ENCODE results near the gene ITGA5.

ITGA5 gene

DNA sequence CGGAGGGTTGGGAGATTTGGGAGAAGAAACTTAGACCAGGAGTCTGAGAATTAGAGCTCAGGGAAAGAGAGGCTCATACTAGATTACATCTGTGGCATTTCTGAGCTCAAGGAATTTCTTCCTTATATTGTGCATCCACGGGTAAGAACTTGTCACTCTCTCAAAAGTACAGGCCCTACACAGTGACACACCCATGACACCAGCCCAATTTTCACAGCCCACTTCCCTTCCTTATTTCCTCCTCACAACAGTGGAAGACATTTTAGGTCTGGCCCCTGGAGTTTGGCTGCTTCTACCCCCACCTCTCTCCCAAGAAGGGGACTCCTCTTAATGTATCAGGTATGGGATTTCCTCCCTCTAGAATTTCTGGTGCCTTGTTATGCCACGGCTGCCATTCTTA, 25.3 kb downstream of the ITGA5 start:
- in situ Hi-C loops (cut with HindIII; ENCODE audit: low pct_ligation_motif_present, low pct_unique_long_range_greater_than_20kb, low sequenced_read_pairs) = no loop called here

DNA sequence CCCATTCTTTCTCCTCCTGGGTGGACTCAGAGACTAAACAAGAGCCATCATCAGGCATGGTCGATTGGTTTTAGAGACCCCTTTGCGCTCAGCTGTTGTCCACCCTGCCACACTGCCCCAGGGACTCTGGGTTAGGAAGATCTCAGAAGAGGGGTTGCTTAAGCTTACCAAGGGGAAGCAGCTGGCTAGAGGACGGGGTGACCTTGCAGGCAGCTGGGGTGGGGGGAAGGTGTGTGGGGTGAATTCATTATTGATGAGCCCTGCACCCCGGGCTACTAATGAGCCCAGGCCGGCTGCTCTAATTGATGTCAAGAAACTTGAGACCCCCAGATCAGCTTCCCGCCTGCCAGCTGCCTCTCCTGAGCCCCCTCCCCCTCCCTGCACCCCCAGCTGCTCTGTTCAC, 25.9 kb downstream of the ITGA5 start:
- in situ Hi-C loops (cut with HindIII; ENCODE audit: low pct_ligation_motif_present, low pct_unique_long_range_greater_than_20kb, low sequenced_read_pairs) = no loop called here
- no peak for DNase-seq

More for the DNA sequence above, 25.3 kb downstream of the ITGA5 start:
- no peak for DNase-seq

DNA sequence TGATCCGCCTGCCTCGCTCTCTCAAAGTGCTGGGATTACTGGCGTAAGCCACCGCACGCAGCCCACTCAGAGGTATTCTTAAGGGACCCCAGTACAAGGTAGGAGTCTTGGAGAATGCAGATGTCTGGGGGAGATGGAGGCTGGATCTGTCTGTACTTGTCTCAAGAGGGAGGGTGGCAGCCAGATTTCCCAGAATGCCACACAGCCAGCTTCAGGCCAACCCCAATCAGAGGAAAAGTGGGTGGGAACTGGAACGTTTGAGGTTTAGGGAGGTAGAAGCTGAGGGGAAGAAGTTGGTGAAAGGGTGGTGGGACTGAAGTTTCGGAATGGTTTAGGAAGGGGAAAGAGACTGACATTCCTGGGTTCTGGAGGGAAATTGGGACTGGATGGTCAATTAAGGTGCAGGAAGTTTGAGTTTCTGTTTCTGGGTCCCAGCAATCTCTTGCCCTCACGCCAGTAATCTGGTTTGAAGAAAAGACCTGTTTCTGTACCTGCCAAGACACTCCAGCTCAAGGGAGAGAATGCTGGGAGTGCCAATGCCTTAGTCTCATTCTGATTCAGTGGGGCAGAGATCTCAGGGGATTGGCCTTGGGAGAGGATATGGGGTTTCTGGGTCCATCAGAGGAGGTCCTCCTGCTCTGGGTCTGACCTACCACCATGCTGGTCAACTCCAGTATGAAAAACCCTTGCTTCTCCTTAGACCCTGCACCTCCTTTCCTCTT, 26.4 kb downstream of the ITGA5 start:
- in situ Hi-C loops (cut with HindIII; ENCODE audit: low pct_ligation_motif_present, low pct_unique_long_range_greater_than_20kb, low sequenced_read_pairs) = no loop called here

DNA sequence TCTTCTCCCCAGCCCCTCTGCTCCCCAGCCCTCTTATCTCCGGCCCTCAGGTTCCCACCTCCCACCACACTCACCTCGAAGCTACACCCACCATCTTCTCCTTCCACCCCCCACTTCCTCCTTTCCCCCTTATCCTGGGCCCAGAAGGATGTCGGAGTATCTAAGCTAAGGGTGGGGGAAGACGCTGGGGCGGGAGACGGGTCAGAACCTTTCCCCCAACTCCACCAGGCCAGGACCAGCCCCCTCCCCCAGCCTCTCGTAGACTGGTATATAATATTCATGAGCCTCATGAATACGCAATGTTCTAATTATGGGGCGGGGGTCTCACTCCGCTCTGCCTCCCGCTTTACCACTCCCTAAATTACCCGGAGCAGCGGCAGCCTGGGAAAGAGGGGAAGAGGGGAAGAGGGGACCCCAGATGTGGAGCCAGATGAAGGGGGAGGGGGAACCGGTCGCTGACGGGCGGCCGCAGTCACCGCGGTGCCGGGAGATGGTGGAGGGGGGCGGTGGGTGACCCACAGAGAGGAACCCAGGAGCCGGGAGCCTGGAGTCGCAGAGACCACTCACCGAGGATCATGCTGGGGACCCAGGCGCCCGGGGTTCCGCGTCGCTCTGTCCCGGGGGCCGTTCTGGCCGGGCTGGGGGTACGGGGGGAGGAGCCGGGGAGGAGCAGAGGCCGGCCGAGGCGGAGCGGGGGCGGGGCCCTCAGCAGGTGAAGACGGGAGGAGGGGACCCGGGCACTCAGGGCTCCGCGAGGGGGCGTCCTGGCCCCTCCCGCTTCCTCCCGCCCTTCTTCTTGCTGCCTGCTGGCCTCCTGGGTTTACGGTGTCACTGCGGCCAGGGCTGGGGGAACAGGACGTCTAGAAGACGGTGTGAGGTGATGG, 28.2 kb downstream of the ITGA5 start:
- in situ Hi-C loops (cut with HindIII; ENCODE audit: low pct_ligation_motif_present, low pct_unique_long_range_greater_than_20kb, low sequenced_read_pairs) = no loop called here
- peak; percentile 75 for DNase-seq

More for the DNA sequence above, 26.4 kb downstream of the ITGA5 start:
- no peak for DNase-seq

DNA sequence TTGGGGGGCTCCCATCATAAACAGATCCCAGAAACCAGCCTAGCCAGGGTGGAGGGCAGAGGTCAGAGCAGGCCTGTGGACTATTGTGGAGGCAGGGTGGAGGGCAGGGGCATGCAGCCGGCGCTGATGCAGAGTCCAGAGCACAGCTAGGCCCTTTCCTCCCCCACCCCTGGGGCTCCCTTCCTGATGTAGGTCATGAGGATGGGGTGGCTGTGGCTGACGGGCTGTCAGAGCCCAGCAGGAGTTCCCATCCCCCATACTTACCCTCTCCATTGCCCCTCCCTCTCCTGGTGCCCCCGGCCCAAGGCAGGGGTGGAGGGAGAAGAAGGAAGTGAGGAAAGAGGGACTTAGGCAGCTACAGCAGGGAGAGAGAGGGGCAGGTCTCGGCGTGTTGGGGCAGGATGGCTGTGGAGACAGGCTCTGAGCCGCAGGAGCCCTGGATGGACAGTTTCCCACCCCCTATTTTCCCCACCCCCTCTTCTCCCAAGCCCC, 28.8 kb downstream of the ITGA5 start:
- DNase-seq = no peak
- in situ Hi-C loops (cut with HindIII; ENCODE audit: low pct_ligation_motif_present, low pct_unique_long_range_greater_than_20kb, low sequenced_read_pairs) = no loop called here

DNA sequence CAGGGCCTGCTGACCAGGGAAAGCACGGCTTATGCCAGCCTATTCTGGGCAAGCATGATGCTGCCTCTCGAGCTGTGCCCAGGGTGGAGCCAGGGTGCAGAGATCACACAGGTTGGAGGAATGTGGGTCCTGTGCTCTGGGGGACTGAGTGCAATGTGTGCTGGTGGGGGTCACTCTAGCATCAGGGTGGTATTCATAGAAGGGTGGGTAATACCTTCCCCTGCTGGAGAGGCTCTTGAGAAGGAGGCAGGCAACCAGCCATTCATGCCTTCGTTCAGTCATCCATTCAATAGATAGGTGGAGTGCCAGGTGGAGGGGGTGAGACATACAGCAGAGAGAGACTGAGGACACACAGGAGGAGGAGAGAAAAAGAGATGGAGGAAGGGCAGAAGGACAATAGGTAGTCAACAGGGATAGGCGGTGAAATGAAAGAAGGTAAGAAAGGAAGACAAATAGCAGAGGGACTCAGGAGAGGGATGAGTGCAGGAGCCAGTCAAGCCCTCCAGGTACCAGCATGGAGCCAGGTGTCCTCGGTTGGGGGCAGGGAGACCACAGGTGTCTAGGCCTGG, 29.4 kb downstream of the ITGA5 start:
- in situ Hi-C loops (cut with HindIII; ENCODE audit: low pct_ligation_motif_present, low pct_unique_long_range_greater_than_20kb, low sequenced_read_pairs) = no loop called here
- DNase-seq = no peak

DNA sequence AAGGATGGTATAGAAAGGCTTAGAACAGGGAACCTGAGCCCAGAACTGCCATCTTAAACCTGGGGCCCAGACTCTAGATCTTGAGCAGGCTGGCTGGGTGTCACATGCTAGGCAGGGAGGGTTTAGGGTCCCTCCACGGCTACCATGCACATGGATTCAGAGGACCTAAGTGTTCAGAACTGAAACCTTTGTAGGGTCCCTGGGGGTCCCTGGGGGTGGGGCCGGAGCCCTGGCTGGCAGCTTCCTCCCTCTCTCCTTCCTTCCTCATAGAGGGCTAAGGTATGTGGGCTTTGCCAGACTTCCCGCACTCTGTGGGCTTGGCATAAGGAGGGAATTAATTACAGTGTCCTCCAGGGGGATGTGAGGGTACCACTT, 29.9 kb downstream of the ITGA5 start:
- in situ Hi-C loops (cut with HindIII; ENCODE audit: low pct_ligation_motif_present, low pct_unique_long_range_greater_than_20kb, low sequenced_read_pairs) = no loop called here
- no peak for DNase-seq

DNA sequence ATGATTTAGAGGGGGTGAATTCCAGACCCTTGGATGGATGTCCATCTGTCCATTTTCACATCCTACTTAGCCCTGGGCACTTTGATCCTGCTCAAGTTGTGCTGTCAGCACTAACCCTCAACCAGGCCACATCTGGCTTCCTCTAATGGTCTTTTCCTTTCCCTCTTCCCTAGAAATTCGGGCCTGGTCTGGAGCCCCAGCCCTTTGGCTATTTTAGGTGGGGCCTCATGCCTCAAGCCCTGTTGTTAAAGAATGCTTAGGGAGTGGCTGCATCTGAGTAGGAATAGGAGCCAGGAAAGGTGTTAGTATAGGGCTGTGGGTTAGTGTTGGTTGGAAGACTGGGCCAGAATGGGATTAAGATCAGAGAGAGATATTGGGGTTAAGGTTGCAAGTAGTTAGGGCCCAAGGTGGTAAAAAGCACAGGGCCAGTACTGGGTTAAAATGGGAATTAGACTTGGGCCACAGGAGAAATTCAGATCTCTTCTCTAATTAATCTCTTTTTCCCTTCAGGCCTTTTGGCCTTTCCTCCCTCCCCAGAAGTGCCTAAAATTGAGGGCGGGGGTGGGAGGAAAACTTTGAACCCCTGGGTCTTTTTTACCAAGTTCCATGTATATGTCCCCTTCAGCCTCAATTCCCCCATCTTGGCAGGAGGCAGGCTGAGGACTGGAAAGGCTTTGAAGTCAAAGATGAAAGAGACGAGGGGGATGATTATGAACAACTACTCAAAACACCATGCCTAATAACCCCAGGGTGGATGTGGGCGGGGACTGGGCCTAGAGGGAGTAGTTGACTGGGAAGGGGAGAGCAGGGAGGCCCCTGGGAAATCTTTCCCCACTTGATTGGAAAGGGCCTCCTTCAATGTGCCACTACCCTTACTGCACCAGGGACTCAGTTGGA, 30.6 kb downstream of the ITGA5 start:
- in situ Hi-C loops (cut with HindIII; ENCODE audit: low pct_ligation_motif_present, low pct_unique_long_range_greater_than_20kb, low sequenced_read_pairs) = no loop called here
- no peak for DNase-seq

DNA sequence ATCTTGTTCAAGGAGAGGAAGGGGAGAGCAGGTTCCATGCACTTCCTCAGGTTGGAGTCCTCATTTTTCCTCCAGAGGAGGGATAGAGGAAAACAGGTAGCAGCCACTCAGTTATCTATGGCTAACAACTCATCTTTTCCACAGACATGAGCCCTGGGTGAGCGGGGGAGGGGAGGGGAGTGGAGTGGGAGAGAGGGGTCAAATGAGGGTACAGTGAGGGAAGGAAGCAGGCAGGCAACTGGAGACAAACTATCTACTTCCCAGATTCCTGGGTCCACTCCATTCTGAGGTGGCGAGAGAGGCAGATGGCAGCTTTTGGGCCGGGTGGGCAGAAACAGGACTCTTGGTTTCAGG, 32.0 kb downstream of the ITGA5 start:
- DNase-seq = no peak
- in situ Hi-C loops (cut with HindIII; ENCODE audit: low pct_ligation_motif_present, low pct_unique_long_range_greater_than_20kb, low sequenced_read_pairs) = no loop called here

DNA sequence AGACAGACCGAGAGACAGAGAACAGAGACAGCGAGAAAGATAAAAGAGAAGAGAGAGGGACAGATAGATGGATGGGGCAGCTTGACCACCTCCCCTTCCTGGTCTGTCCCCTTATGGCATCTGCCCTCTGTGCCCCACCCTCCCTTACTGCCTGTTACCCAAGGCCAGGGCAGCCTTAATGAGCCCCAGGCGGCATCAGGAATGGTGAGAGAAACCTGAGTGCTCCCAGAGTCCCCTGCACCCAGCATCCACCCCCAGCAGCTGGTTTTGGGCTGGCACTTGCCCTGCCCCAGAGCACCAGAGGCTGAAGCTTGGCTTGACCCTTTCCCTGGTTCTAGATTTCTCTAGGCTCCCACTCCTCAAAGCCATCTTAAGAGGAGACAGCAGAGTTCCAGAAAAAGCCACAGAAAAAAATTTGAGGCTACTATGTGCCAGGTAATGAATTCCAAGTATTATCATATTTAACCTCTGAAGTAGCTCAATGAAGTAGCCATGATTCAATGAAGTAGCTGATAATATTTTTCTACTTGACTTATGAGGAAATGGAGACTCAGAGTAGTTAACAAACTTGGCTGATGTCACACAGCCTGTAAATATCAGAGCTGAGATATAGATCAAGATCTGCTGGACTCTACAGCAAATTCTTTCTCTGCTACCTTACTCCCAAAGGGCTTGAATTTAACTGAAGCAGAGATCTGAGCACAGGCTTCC, 32.5 kb downstream of the ITGA5 start:
- in situ Hi-C loops (cut with HindIII; ENCODE audit: low pct_ligation_motif_present, low pct_unique_long_range_greater_than_20kb, low sequenced_read_pairs) = no loop called here
- no peak for DNase-seq

DNA sequence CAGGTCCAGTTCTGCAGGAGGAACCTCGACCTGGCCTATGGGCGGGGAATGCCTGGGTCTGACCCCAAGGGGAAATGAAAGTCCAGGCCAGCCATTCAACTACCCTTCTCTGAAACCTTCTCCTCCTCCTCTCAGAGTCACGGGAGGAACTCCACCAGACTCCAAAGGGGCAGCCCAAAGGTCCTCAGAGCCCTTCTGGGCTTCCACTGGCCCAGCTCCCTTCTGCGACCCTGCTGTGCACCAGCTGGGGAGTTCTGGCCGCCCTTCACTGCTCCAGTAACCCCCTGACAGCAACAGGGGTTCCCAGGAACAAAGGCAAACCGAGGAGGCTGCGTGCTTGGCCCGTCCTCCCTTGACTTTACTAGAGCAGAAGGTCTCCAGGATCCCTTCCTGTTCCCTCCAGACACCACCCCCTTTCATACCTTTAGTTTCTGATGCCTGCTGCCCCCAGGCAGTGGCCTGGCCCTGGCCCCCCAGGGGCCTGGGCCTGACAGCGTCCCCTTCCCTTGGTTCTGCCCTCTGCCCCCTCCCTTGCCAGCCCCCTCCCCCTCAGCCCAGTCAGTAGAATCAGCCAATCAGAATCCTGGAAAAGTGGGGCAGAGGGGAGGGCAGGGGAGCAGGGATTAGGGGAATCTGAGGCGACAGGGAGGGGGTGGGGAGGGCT, 33.7 kb downstream of the ITGA5 start:
- DNase-seq = no peak
- in situ Hi-C loops (cut with HindIII; ENCODE audit: low pct_ligation_motif_present, low pct_unique_long_range_greater_than_20kb, low sequenced_read_pairs) = no loop called here

DNA sequence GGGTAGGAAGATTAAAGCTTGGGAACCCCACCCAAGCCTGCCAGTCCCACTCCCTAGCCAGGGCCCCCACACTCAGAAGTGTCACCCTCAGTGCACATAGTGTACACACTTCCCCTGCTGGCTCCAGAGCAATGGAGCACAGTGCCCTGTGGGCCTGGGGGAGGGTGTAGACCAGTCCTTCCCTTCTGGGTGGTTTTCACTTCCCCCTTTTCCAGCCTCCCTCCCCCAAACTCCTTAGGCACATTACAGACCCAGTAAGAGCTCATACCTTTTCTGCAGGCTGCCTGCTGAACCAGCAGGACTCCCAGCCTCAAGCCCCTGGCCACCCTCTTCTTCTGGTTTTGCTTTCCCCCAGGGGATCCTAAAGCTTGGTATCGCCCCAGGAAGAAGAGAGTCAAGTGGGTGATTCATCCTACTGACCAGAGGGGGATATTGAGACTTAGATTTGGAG, 34.5 kb downstream of the ITGA5 start, which contains the start of gene ZNF385A:
ZNF385A (minus strand) TSS at position 143 of the 451 bp plus-strand sequence. CDS start 219 bp downstream, outside the sequence.
- in situ Hi-C loops (cut with HindIII; ENCODE audit: low pct_ligation_motif_present, low pct_unique_long_range_greater_than_20kb, low sequenced_read_pairs) = no loop called here
- DNase-seq = no peak

DNA sequence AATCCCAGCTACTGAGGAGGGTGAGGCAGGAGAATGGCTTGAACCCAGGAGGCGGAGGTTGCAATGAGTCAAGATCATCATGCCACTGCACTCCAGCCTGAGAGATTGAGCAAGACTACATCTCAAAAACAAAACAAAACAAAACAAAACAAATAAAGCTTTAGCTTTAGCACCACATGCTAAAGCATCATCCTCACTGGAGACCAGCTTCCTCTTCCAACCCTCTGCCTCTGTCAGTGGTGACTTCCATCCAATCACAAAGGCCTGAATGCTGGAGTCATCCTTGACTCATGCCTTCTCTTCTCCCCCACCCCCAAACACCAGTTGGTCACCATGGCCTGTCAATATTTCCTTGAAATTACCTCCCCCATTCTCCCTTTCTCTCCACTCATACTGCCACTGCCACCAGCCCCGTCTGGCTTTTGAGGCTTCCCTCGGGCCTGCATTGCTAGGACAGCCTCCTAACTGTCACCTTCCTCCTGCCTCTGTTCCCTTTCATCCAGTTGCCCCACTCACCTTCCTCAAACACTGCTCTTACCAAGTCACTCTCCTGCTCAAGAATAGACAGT, 35.9 kb downstream of the ITGA5 start:
- DNase-seq = peak; percentile 75
- in situ Hi-C loops (cut with HindIII; ENCODE audit: low pct_ligation_motif_present, low pct_unique_long_range_greater_than_20kb, low sequenced_read_pairs) = no loop called here

DNA sequence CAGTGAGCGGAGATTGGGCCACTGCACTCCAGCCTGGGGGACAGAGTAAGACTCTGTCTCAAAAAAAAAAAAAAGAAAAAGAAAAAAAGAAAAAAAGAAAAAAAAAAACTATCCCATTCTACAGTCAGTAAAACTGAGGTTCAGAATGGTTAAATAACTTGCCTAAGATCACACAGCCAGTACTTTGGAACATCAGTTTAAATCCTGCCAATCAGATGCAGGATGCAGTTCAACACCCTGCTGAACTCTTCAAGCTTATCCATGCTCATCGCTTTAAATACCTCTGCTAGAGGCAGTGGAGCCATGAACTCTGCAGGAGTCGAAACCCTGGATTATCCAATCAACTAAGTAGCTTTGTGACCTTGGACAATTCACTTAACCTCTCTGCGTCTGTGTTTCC, 37.9 kb downstream of the ITGA5 start:
- DNase-seq = no peak
- in situ Hi-C loops (cut with HindIII; ENCODE audit: low pct_ligation_motif_present, low pct_unique_long_range_greater_than_20kb, low sequenced_read_pairs) = no loop called here

DNA sequence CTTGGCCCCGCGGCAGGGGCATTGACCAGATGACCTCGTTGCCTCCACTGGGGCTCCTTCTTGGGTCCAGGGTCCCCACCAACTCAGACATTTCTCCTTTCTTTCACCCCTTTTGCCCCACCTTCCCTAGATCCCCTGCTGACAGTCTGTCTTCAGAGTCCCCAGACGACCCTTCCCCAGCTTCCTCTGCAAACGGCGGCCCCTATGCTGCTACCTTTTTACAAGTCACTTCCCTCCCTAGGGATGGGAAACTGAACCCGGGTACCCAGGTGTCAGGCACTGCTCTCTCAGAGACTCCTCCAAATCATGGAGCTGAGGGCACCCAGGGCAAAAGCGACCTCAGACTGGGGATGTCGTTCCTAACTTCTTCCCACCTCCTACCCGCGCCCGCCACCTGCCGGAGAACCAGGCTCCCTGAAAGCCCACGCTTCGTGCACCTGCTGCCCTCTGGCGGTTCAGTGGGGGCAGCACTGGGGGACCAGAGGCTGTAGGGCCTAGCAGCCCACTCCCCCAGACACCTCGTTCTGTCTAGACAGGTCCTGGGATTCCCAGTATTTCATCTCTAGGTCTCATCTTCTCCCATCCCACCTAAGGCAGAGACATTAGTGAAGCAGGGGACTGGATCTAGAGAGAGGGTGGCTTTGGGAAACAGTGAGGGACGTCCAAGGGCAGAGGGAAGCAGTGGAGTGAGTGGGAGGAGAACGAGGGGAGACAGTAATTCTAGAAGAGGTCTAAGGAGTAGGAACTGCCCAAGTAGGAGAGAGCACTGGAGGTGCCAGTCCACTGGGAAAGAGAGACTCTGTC, 39.5 kb downstream of the ITGA5 start:
- peak; percentile 96 for DNase-seq
- in situ Hi-C loops (cut with HindIII; ENCODE audit: low pct_ligation_motif_present, low pct_unique_long_range_greater_than_20kb, low sequenced_read_pairs) = no loop called here

DNA sequence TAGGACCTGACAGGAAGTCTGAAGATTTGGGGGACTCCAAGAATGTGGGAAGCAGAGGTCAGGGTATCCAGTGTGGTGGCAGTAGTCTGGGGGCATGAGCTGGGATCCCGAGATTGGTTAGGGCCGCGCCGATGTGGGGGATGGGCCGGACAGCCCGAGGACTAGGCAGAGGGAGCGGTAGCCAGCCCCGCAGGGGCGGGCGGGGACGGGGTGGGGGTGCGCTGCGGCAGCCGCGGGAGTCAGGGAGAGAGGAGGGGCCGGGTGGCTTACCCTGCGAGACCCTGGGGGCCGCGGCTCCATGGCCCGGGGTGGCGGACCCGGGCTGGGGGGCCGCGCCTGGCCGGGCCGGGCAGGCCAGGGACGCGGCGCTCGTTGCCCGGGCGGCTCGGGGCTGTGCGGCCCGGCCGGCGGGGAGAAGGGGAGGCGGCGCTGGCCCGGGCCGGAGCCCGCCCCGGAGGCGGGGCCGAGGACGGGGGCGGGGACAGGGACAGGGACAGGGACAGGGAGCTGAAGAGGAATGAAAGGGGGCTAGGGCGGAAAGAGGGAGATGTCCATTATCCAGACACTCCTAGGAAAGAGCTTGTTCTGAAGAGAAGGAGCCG, 40.2 kb downstream of the ITGA5 start:
- in situ Hi-C loops (cut with HindIII; ENCODE audit: low pct_ligation_motif_present, low pct_unique_long_range_greater_than_20kb, low sequenced_read_pairs) = no loop called here
- peak; percentile 75 for DNase-seq

Data from ACHN (cell line).